Measurements from ENCODE around the gene DGKH.
A peak's percentile ranks its signal among the peaks of the same experiment; 100 is the strongest.

DGKH gene

GRCh38 chr13:42048342-42048683 is at the start of gene DGKH:
TSS of gene DGKH (plus strand) at chr13:42048648. CDS start at chr13:42048774, 126 bp downstream.
- DNase-seq (ENCODE audit: low spot score), result no peak

GRCh38 chr13:42000846-42001245 is 47.6 kb upstream of the DGKH start:
- DNase-seq (ENCODE audit: low spot score), result no peak

- DNase-seq (ENCODE audit: low spot score), result no peak
Measured at GRCh38 chr13:42001580-42001979, 46.9 kb upstream of the DGKH start.

GRCh38 chr13:42002066-42002465 is 46.4 kb upstream of the DGKH start:
- DNase-seq (ENCODE audit: low spot score), result no peak

GRCh38 chr13:42007844-42008243 is 40.6 kb upstream of the DGKH start:
- DNase-seq (ENCODE audit: low spot score), result no peak

GRCh38 chr13:42009057-42009456 is 39.4 kb upstream of the DGKH start:
- no peak for DNase-seq (ENCODE audit: low spot score)

GRCh38 chr13:42011601-42012350 is 36.7 kb upstream of the DGKH start:
- DNase-seq (ENCODE audit: low spot score), result no peak

GRCh38 chr13:42014119-42014518 is 34.3 kb upstream of the DGKH start:
- DNase-seq (ENCODE audit: low spot score), result no peak

GRCh38 chr13:42017264-42017663 is 31.2 kb upstream of the DGKH start:
- DNase-seq (ENCODE audit: low spot score), result no peak

- no peak for DNase-seq (ENCODE audit: low spot score)
Measured at GRCh38 chr13:42021851-42022250, 26.6 kb upstream of the DGKH start.

GRCh38 chr13:42022336-42022735 is 26.1 kb upstream of the DGKH start:
- no peak for DNase-seq (ENCODE audit: low spot score)

GRCh38 chr13:42022796-42023493 is 25.5 kb upstream of the DGKH start:
- no peak for DNase-seq (ENCODE audit: low spot score)

GRCh38 chr13:42027286-42027685 is 21.2 kb upstream of the DGKH start:
- no peak for DNase-seq (ENCODE audit: low spot score)

- DNase-seq (ENCODE audit: low spot score), result no peak
Measured at GRCh38 chr13:42028113-42028799, 20.2 kb upstream of the DGKH start.

- no peak for DNase-seq (ENCODE audit: low spot score)
Measured at GRCh38 chr13:42035905-42036521, 12.4 kb upstream of the DGKH start.

GRCh38 chr13:42036711-42037110 is 11.7 kb upstream of the DGKH start:
- no peak for DNase-seq (ENCODE audit: low spot score)

GRCh38 chr13:42038661-42039456 is 9.6 kb upstream of the DGKH start:
- DNase-seq (ENCODE audit: low spot score), result no peak

GRCh38 chr13:42039457-42039945 is 8.9 kb upstream of the DGKH start:
- peak; percentile 47 for DNase-seq (ENCODE audit: low spot score)

- DNase-seq (ENCODE audit: low spot score), result peak; percentile 86
Measured at GRCh38 chr13:42039946-42040729, 8.3 kb upstream of the DGKH start.

GRCh38 chr13:42040730-42041010 is 7.8 kb upstream of the DGKH start:
- DNase-seq (ENCODE audit: low spot score), result no peak

Measured in ecto neural progenitor cell (in vitro differentiated cells).